T-helper 9 cell (primary cell): Measurements from ENCODE around the gene MAGEA3.
"Not testable (repeated sequence)": the region's sequence is repeated elsewhere in the genome, so short reads cannot be mapped to it uniquely, and the experiment has no call there.

Experiments
- DNase-seq: peaks from one replicate; pipeline ENCODE4 v3.0.0-alpha.2; 2020
- total RNA-seq, 2 donors: gene quantifications; one replicate each; lab custom pipeline; 2026; lab: John Stamatoyannopoulos, UW

Gene MAGEA3
- total RNA-seq = 0 reads per million in 2 donors

GRCh38 chrX:152697952-152698931 lies at the start of gene MAGEA3:
Gene MAGEA3 (plus strand): TSS chrX:152698794. CDS start chrX:152700833, 2,039 bp downstream.
- not testable (repeated sequence) for DNase-seq

GRCh38 chrX:152652060-152652459 lies 46.5 kb upstream of the MAGEA3 start:
- no peak for DNase-seq

GRCh38 chrX:152652467-152652866 lies 46.1 kb upstream of the MAGEA3 start:
- no peak for DNase-seq

GRCh38 chrX:152656087-152656486 lies 42.5 kb upstream of the MAGEA3 start:
- DNase-seq = no peak

GRCh38 chrX:152656890-152657289 lies 41.7 kb upstream of the MAGEA3 start:
- no peak for DNase-seq

GRCh38 chrX:152658302-152658701 lies 40.3 kb upstream of the MAGEA3 start:
- DNase-seq = no peak

GRCh38 chrX:152663086-152663485 lies 35.5 kb upstream of the MAGEA3 start:
- DNase-seq = no peak

- no peak for DNase-seq
These were observed 24.5 kb upstream of the MAGEA3 start for GRCh38 chrX:152674135-152674534.

GRCh38 chrX:152674652-152675051 lies 23.9 kb upstream of the MAGEA3 start:
- not testable (repeated sequence) for DNase-seq

- not testable (repeated sequence) for DNase-seq
These were observed 17.6 kb upstream of the MAGEA3 start for GRCh38 chrX:152681012-152681411.

GRCh38 chrX:152700390-152700789 lies 1.8 kb downstream of the MAGEA3 start:
- DNase-seq = not testable (repeated sequence)

- DNase-seq = not testable (repeated sequence)
These were observed 7.9 kb downstream of the MAGEA3 start for GRCh38 chrX:152706500-152706899.

- not testable (repeated sequence) for DNase-seq
These were observed 10.6 kb downstream of the MAGEA3 start, which contains the start of gene CSAG2 for GRCh38 chrX:152709173-152709572. Gene CSAG2 (minus strand): TSS chrX:152709273. CDS start chrX:152709112, 161 bp downstream.

GRCh38 chrX:152713195-152713594 lies 14.6 kb downstream of the MAGEA3 start:
- not testable (repeated sequence) for DNase-seq

- DNase-seq = not testable (repeated sequence)
These were observed 15.5 kb downstream of the MAGEA3 start, which contains the start of gene MAGEA2B for GRCh38 chrX:152713815-152714787. Gene MAGEA2B (plus strand): TSS chrX:152714628. CDS start chrX:152717107, 2,479 bp downstream.

- no peak for DNase-seq
These were observed 26.8 kb downstream of the MAGEA3 start for GRCh38 chrX:152725409-152725808.

- DNase-seq = no peak
These were observed 34.8 kb downstream of the MAGEA3 start, which contains the start of the genes CSAG1 and MAGEA12 for GRCh38 chrX:152733261-152733975. Gene CSAG1 (minus strand): TSS chrX:152733721. CDS start chrX:152732460, 1,261 bp downstream. Gene MAGEA12 (plus strand): TSS chrX:152733757. CDS start chrX:152736162, 2,405 bp downstream.

- DNase-seq = not testable (repeated sequence)
These were observed 35.7 kb downstream of the MAGEA3 start for GRCh38 chrX:152734143-152734858.

- no peak for DNase-seq
These were observed 36.5 kb downstream of the MAGEA3 start for GRCh38 chrX:152735101-152735500.

- DNase-seq = no peak
These were observed 37.4 kb downstream of the MAGEA3 start for GRCh38 chrX:152735860-152736511.
